ENCODE data around the gene BEGAIN. TPM values are rescaled to one million over a fixed set of nuclear protein-coding genes. Genes with fewer than 3 reads are reported as not detected.

Gene BEGAIN
- total RNA-seq, 1 donor from 2014 or later, result 3.4 TPM

- no peaks in the 10 kb centered on the region for H3K4me1 Mint-ChIP-seq (ENCODE audit: low read depth)
- no peaks in the 10 kb centered on the region for H3K36me3 Mint-ChIP-seq (ENCODE audit: low read depth)
- intact Hi-C loops (cut with micrococcal nuclease), result no loop called here
- DNase-seq (ENCODE audit: low spot score), result no peak
- no peak overlapping the region for H3K27ac Mint-ChIP-seq
- no peak overlapping the region for H3K4me3 Mint-ChIP-seq (ENCODE audit: low read depth)
- H3K9me3 Mint-ChIP-seq, result no peaks in the 10 kb centered on the region
- peaks cover 5% of the 10 kb centered on the region for H3K27me3 Mint-ChIP-seq (ENCODE audit: low read depth)
These were observed 23.4 kb upstream of the BEGAIN start for GRCh38 chr14:100610511-100611217.

- no peaks in the 10 kb centered on the region for H3K4me1 Mint-ChIP-seq (ENCODE audit: low read depth)
- no peak overlapping the region for H3K27ac Mint-ChIP-seq
- peaks cover 4% of the 10 kb centered on the region for H3K27me3 Mint-ChIP-seq (ENCODE audit: low read depth)
- intact Hi-C loops (cut with micrococcal nuclease), result no loop called here
- H3K9me3 Mint-ChIP-seq, result no peaks in the 10 kb centered on the region
- no peaks in the 10 kb centered on the region for H3K36me3 Mint-ChIP-seq (ENCODE audit: low read depth)
- DNase-seq (ENCODE audit: low spot score), result no peak
- H3K4me3 Mint-ChIP-seq (ENCODE audit: low read depth), result no peak overlapping the region
These were observed 22.7 kb upstream of the BEGAIN start for GRCh38 chr14:100609941-100610391.

- Mint-ChIP-seq H3K4me3 (ENCODE audit: low read depth) (no peak overlapping the region), H3K9me3 (no peaks in the 10 kb centered on the region), H3K36me3 (ENCODE audit: low read depth) (no peaks in the 10 kb centered on the region), H3K4me1 (ENCODE audit: low read depth) (no peaks in the 10 kb centered on the region), H3K27ac (no peak overlapping the region), H3K27me3 (ENCODE audit: low read depth) (peaks cover 2% of the 10 kb centered on the region)
- intact Hi-C loops (cut with micrococcal nuclease), result no loop called here
- no peak for DNase-seq (ENCODE audit: low spot score)
These were observed 22.2 kb upstream of the BEGAIN start for GRCh38 chr14:100609331-100609870.

- intact Hi-C loops (cut with micrococcal nuclease), result no loop called here
These were observed 21.5 kb upstream of the BEGAIN start for GRCh38 chr14:100608586-100609330.

GRCh38 chr14:100608064-100608463 lies 20.8 kb upstream of the BEGAIN start:
- H3K4me3 Mint-ChIP-seq (ENCODE audit: low read depth), result no peak overlapping the region
- intact Hi-C loops (cut with micrococcal nuclease), result no loop called here
- H3K27ac Mint-ChIP-seq, result no peak overlapping the region

More at GRCh38 chr14:100608586-100609330, 21.5 kb upstream of the BEGAIN start:
- DNase-seq (ENCODE audit: low spot score), result no peak
- H3K4me3 Mint-ChIP-seq (ENCODE audit: low read depth), result no peak overlapping the region
- H3K27ac Mint-ChIP-seq, result no peak overlapping the region
- H3K27me3 Mint-ChIP-seq (ENCODE audit: low read depth), result peaks cover 2% of the 10 kb centered on the region
- no peaks in the 10 kb centered on the region for H3K9me3 Mint-ChIP-seq
- H3K36me3 Mint-ChIP-seq (ENCODE audit: low read depth), result no peaks in the 10 kb centered on the region
- no peaks in the 10 kb centered on the region for H3K4me1 Mint-ChIP-seq (ENCODE audit: low read depth)

GRCh38 chr14:100607611-100607956 lies 20.4 kb upstream of the BEGAIN start:
- H3K27ac Mint-ChIP-seq, result no peak overlapping the region
- H3K27me3 Mint-ChIP-seq (ENCODE audit: low read depth), result peaks cover 2% of the 10 kb centered on the region
- H3K9me3 Mint-ChIP-seq, result peaks cover 2% of the 10 kb centered on the region
- no peak overlapping the region for H3K4me3 Mint-ChIP-seq (ENCODE audit: low read depth)
- no peaks in the 10 kb centered on the region for H3K4me1 Mint-ChIP-seq (ENCODE audit: low read depth)
- intact Hi-C loops (cut with micrococcal nuclease), result no loop called here
- DNase-seq (ENCODE audit: low spot score), result no peak
- no peaks in the 10 kb centered on the region for H3K36me3 Mint-ChIP-seq (ENCODE audit: low read depth)

More at GRCh38 chr14:100608064-100608463, 20.8 kb upstream of the BEGAIN start:
- H3K27me3 Mint-ChIP-seq (ENCODE audit: low read depth), result peaks cover 2% of the 10 kb centered on the region
- DNase-seq (ENCODE audit: low spot score), result no peak
- H3K36me3 Mint-ChIP-seq (ENCODE audit: low read depth), result no peaks in the 10 kb centered on the region
- no peaks in the 10 kb centered on the region for H3K9me3 Mint-ChIP-seq
- H3K4me1 Mint-ChIP-seq (ENCODE audit: low read depth), result no peaks in the 10 kb centered on the region

- Mint-ChIP-seq H3K9me3 (peaks cover 9% of the 10 kb centered on the region), H3K27me3 (ENCODE audit: low read depth) (peaks cover 6% of the 10 kb centered on the region), H3K4me3 (ENCODE audit: low read depth) (no peak overlapping the region), H3K36me3 (ENCODE audit: low read depth) (peaks cover 1% of the 10 kb centered on the region), H3K27ac (no peak overlapping the region), H3K4me1 (ENCODE audit: low read depth) (no peaks in the 10 kb centered on the region)
- intact Hi-C loops (cut with micrococcal nuclease), result no loop called here
- DNase-seq (ENCODE audit: low spot score), result no peak
These were observed 19.7 kb upstream of the BEGAIN start for GRCh38 chr14:100606687-100607610.

- no peak overlapping the region for H3K27ac Mint-ChIP-seq
- intact Hi-C loops (cut with micrococcal nuclease), result no loop called here
- H3K9me3 Mint-ChIP-seq, result peaks cover 18% of the 10 kb centered on the region
- peaks cover 11% of the 10 kb centered on the region for H3K27me3 Mint-ChIP-seq (ENCODE audit: low read depth)
- peaks cover 3% of the 10 kb centered on the region for H3K36me3 Mint-ChIP-seq (ENCODE audit: low read depth)
- H3K4me3 Mint-ChIP-seq (ENCODE audit: low read depth), result no peak overlapping the region
- H3K4me1 Mint-ChIP-seq (ENCODE audit: low read depth), result no peaks in the 10 kb centered on the region
- DNase-seq (ENCODE audit: low spot score), result no peak
These were observed 18.8 kb upstream of the BEGAIN start for GRCh38 chr14:100605706-100606686.

GRCh38 chr14:100605230-100605629 lies 18.0 kb upstream of the BEGAIN start:
- peaks cover 22% of the 10 kb centered on the region for H3K9me3 Mint-ChIP-seq
- DNase-seq (ENCODE audit: low spot score), result no peak
- no peaks in the 10 kb centered on the region for H3K4me1 Mint-ChIP-seq (ENCODE audit: low read depth)
- intact Hi-C loops (cut with micrococcal nuclease), result no loop called here
- H3K36me3 Mint-ChIP-seq (ENCODE audit: low read depth), result peaks cover 3% of the 10 kb centered on the region
- H3K27ac Mint-ChIP-seq, result no peak overlapping the region
- no peak overlapping the region for H3K4me3 Mint-ChIP-seq (ENCODE audit: low read depth)
- H3K27me3 Mint-ChIP-seq (ENCODE audit: low read depth), result peaks cover 12% of the 10 kb centered on the region

GRCh38 chr14:100604709-100605108 lies 17.5 kb upstream of the BEGAIN start:
- H3K4me3 Mint-ChIP-seq (ENCODE audit: low read depth), result no peak overlapping the region
- H3K27me3 Mint-ChIP-seq (ENCODE audit: low read depth), result peaks cover 17% of the 10 kb centered on the region
- H3K36me3 Mint-ChIP-seq (ENCODE audit: low read depth), result peaks cover 3% of the 10 kb centered on the region
- no peaks in the 10 kb centered on the region for H3K4me1 Mint-ChIP-seq (ENCODE audit: low read depth)
- intact Hi-C loops (cut with micrococcal nuclease), result no loop called here
- no peak for DNase-seq (ENCODE audit: low spot score)
- no peak overlapping the region for H3K27ac Mint-ChIP-seq
- peaks cover 22% of the 10 kb centered on the region for H3K9me3 Mint-ChIP-seq

- intact Hi-C loops (cut with micrococcal nuclease), result no loop called here
- DNase-seq (ENCODE audit: low spot score), result no peak
- no peak overlapping the region for H3K27ac Mint-ChIP-seq
- peaks cover 3% of the 10 kb centered on the region for H3K36me3 Mint-ChIP-seq (ENCODE audit: low read depth)
- H3K9me3 Mint-ChIP-seq, result peaks cover 22% of the 10 kb centered on the region
- no peak overlapping the region for H3K4me3 Mint-ChIP-seq (ENCODE audit: low read depth)
- no peaks in the 10 kb centered on the region for H3K4me1 Mint-ChIP-seq (ENCODE audit: low read depth)
- H3K27me3 Mint-ChIP-seq (ENCODE audit: low read depth), result peaks cover 22% of the 10 kb centered on the region
These were observed 16.9 kb upstream of the BEGAIN start for GRCh38 chr14:100604121-100604501.
